Osteoblast (primary cell): ENCODE data around the gene RAN. TPM values are rescaled to one million over a fixed set of nuclear protein-coding genes. Genes with fewer than 3 reads are reported as not detected.

Source experiments
- DNase-seq: peaks from one replicate; pipeline ENCODE4 v3.0.0; 2011; ENCODE audit warnings: low spot score, mixed read lengths; ENCODE audit not compliant: insufficient read length; ENCODE audit errors: missing footprints
- H2AFZ ChIP-seq: 2 replicates; pipeline ENCODE4 v1.6.0; 2011; ENCODE audit warnings: mild to moderate bottlenecking, low read length
- H3K27ac ChIP-seq: 2 replicates; pipeline ENCODE4 v1.5.1; 2011; ENCODE audit warnings: mild to moderate bottlenecking, low read depth, low read length, moderate library complexity
- H3K27me3 ChIP-seq: 2 replicates; pipeline ENCODE4 v1.6.0; 2012; ENCODE audit warnings: mild to moderate bottlenecking, control low read depth, inconsistent platforms, low read length, moderate library complexity; ENCODE audit not compliant: insufficient read depth
- H3K36me3 ChIP-seq: 2 replicates; pipeline ENCODE4 v1.5.1; 2011; ENCODE audit warnings: mild to moderate bottlenecking, low read length, control low read depth, moderate library complexity; ENCODE audit not compliant: insufficient read depth
- H3K4me1 ChIP-seq: 2 replicates; pipeline ENCODE4 v1.5.1; 2011; ENCODE audit warnings: mild to moderate bottlenecking, low read length, control low read depth, moderate library complexity; ENCODE audit not compliant: insufficient read depth
- H3K4me2 ChIP-seq: 2 replicates; pipeline ENCODE4 v1.6.0; 2011; ENCODE audit warnings: mild to moderate bottlenecking, low read length; ENCODE audit not compliant: insufficient read depth
- H3K4me3 ChIP-seq: fragments of 200-600 bp; sonication (generic); 3 replicates; pipeline ENCODE4 v1.5.1; 2012; ENCODE audit warnings: mild to moderate bottlenecking, low read length, inconsistent platforms; ENCODE audit not compliant: insufficient read depth
- H3K79me2 ChIP-seq: 2 replicates; pipeline ENCODE4 v1.6.0; 2012; ENCODE audit warnings: mild to moderate bottlenecking, low read length, control low read depth, inconsistent platforms; ENCODE audit not compliant: insufficient read depth
- H3K9me3 ChIP-seq: 2 replicates; pipeline ENCODE4 v1.5.1; 2011; ENCODE audit warnings: low read depth, low read length, control low read depth
- H4K20me1 ChIP-seq: 2 replicates; pipeline ENCODE4 v1.6.0; 2012; ENCODE audit warnings: mild to moderate bottlenecking, low read length, control low read depth; ENCODE audit not compliant: insufficient read depth
- CTCF ChIP-seq: IDR thresholded peaks from 2 replicates; pipeline ENCODE4 v1.5.1; 2011; ENCODE audit warnings: mild to moderate bottlenecking, low read depth, low read length, moderate library complexity; ENCODE audit errors: extremely low read depth
- total RNA-seq: library from RNA; depleted of rRNA; stranded (reverse); fragments of >200 nt; gene quantifications from 2 replicates; pipeline ENCODE4 v1.2.3, GENCODE V29; 2012

RAN gene
- total RNA-seq, 1 donor, result 436 TPM

- Histone ChIP-seq H3K79me2 (no peaks in the 10 kb centered on the region), H3K4me1 (peaks cover 8% of the 10 kb centered on the region), H4K20me1 (no peaks in the 10 kb centered on the region), H3K4me3 (no peak overlapping the region), H3K4me2 (no peak overlapping the region), H3K9me3 (no peaks in the 10 kb centered on the region), H3K36me3 (no peaks in the 10 kb centered on the region), H3K27ac (no peak overlapping the region), H3K27me3 (peaks cover 9% of the 10 kb centered on the region), H2AFZ (no peak overlapping the region)
- no peak for TF ChIP-seq CTCF
- DNase-seq, result no peak
Observed at GRCh38 chr12:130850418-130851021, 21.3 kb upstream of the RAN start.

- Histone ChIP-seq H3K79me2 (no peaks in the 10 kb centered on the region), H2AFZ (no peak overlapping the region), H3K36me3 (no peaks in the 10 kb centered on the region), H3K4me3 (no peak overlapping the region), H3K4me2 (no peak overlapping the region), H3K9me3 (no peaks in the 10 kb centered on the region), H3K4me1 (no peaks in the 10 kb centered on the region), H3K27ac (no peak overlapping the region), H4K20me1 (no peaks in the 10 kb centered on the region), H3K27me3 (peaks cover 9% of the 10 kb centered on the region)
- no peak for DNase-seq
- TF ChIP-seq CTCF, result no peak
Observed at GRCh38 chr12:130856088-130856487, 15.8 kb upstream of the RAN start.

GRCh38 chr12:130858084-130858483 lies 13.8 kb upstream of the RAN start:
- Histone ChIP-seq H3K9me3 (no peaks in the 10 kb centered on the region), H3K4me2 (no peak overlapping the region), H3K4me1 (no peaks in the 10 kb centered on the region), H3K27me3 (peaks cover 9% of the 10 kb centered on the region), H3K36me3 (no peaks in the 10 kb centered on the region), H3K27ac (no peak overlapping the region), H2AFZ (no peak overlapping the region), H3K79me2 (no peaks in the 10 kb centered on the region), H4K20me1 (no peaks in the 10 kb centered on the region), H3K4me3 (no peak overlapping the region)
- TF ChIP-seq CTCF, result no peak
- DNase-seq, result no peak

- Histone ChIP-seq H3K4me1 (no peaks in the 10 kb centered on the region), H3K4me2 (no peak overlapping the region), H3K79me2 (no peaks in the 10 kb centered on the region), H3K9me3 (no peaks in the 10 kb centered on the region), H3K27me3 (peaks cover 3% of the 10 kb centered on the region), H3K27ac (no peak overlapping the region), H3K36me3 (no peaks in the 10 kb centered on the region), H2AFZ (no peak overlapping the region), H3K4me3 (no peak overlapping the region), H4K20me1 (no peaks in the 10 kb centered on the region)
- DNase-seq, result no peak
- TF ChIP-seq CTCF, result no peak
Observed at GRCh38 chr12:130859161-130859560, 12.7 kb upstream of the RAN start.
